IMR-90 (cell line): ENCODE measurements around the gene ESD. TPM values are rescaled to one million over a fixed set of nuclear protein-coding genes. Genes with fewer than 3 reads are reported as not detected.

ENCODE experiments used
- ATAC-seq: fragments of 200-7000 bp; cut with Tn5 transposase; 2 replicates; pipeline ENCODE4 v1.9.1; 2020; ENCODE audit warnings: low read depth, mild to moderate bottlenecking, moderate library complexity
- BruUV-seq: library from RNA; stranded (reverse); fragments of 400-500 nt; replicated peaks from 2 replicates; lab custom pipeline; 2021; lab: Mats Ljungman, UMichigan
- CTCF ChIA-PET: fragments of 300-600 bp; formaldehyde crosslinking; extraction: SDS; loops from one replicate; lab custom pipeline; 2021; ENCODE audit warnings: antibody characterized with exemption; lab: Yijun Ruan, JAX
- POLR2A ChIA-PET: fragments of 300-600 bp; sonication (Branson Sonifier 250); formaldehyde crosslinking; loops from one replicate; lab custom pipeline; 2022; ENCODE audit warnings: antibody characterized with exemption; ENCODE audit not compliant: unreplicated experiment; lab: Charles Lee
- DNase-seq: peaks from one replicate; pipeline ENCODE4 v3.0.0; 2013
- H2AFZ ChIP-seq: replicated peaks from 2 replicates; pipeline ENCODE3; 2013; ENCODE audit warnings: low read length, mild to moderate bottlenecking; ENCODE audit not compliant: poor library complexity
- H2AK5ac ChIP-seq: 2 replicates; pipeline ENCODE4 v1.6.1; 2013; ENCODE audit warnings: low read depth, low read length, inconsistent platforms
- H2AK9ac ChIP-seq: replicated peaks from 2 replicates; pipeline ENCODE3; 2013; ENCODE audit warnings: mild to moderate bottlenecking, low read depth, low read length, moderate library complexity; ENCODE audit not compliant: poor library complexity
- H2BK120ac ChIP-seq: 2 replicates; pipeline ENCODE4 v1.6.1; 2013; ENCODE audit warnings: low read depth, low read length, inconsistent platforms
- H2BK15ac ChIP-seq: 3 replicates; pipeline ENCODE4 v1.6.1; 2013; ENCODE audit warnings: low read depth, low read length, inconsistent platforms
- H2BK20ac ChIP-seq: 2 replicates; pipeline ENCODE4 v1.6.1; 2013; ENCODE audit warnings: low read depth, mild to moderate bottlenecking, inconsistent platforms, low read length, moderate library complexity
- H2BK5ac ChIP-seq: 2 replicates; pipeline ENCODE4 v1.6.1; 2013; ENCODE audit warnings: mild to moderate bottlenecking, low read depth, low read length, inconsistent platforms; ENCODE audit not compliant: poor library complexity, severe bottlenecking
- H3K14ac ChIP-seq: replicated peaks from 2 replicates; pipeline ENCODE4 v1.6.1; 2013; ENCODE audit warnings: low read depth, low read length, inconsistent platforms
- H3K18ac ChIP-seq: 2 replicates; pipeline ENCODE4 v1.6.1; 2013; ENCODE audit warnings: low read depth, low read length, control low read depth
- H3K23ac ChIP-seq: 2 replicates; pipeline ENCODE4 v1.6.1; 2013; ENCODE audit warnings: low read depth, low read length, inconsistent platforms
- H3K27ac ChIP-seq: 2 replicates; pipeline ENCODE4 v1.5.1; 2013; ENCODE audit warnings: mild to moderate bottlenecking, control low read depth, low read length; ENCODE audit not compliant: insufficient read depth
- H3K27me3 ChIP-seq: 2 replicates; pipeline ENCODE4 v1.6.1; 2013; ENCODE audit warnings: low read length; ENCODE audit not compliant: control insufficient read depth, insufficient read depth
- H3K36me3 ChIP-seq: 2 replicates; pipeline ENCODE4 v1.6.1; 2013; ENCODE audit warnings: low read length, mixed read lengths; ENCODE audit not compliant: control insufficient read depth, insufficient read depth
- H3K4ac ChIP-seq: 2 replicates; pipeline ENCODE4 v1.6.1; 2013; ENCODE audit warnings: low read depth, low read length, inconsistent platforms
- H3K4me1 ChIP-seq: 2 replicates; pipeline ENCODE4 v1.6.1; 2013; ENCODE audit warnings: low read length, mixed read lengths; ENCODE audit not compliant: control insufficient read depth, insufficient read depth
- H3K4me2 ChIP-seq: 2 replicates; pipeline ENCODE4 v1.6.1; 2013; ENCODE audit warnings: low read depth, mild to moderate bottlenecking, control low read depth, low read length, moderate library complexity
- H3K4me3 ChIP-seq: 2 replicates; pipeline ENCODE4 v1.5.1; 2013; ENCODE audit warnings: low read depth, mild to moderate bottlenecking, control low read depth, low read length, moderate library complexity; ENCODE audit not compliant: insufficient read depth
- H3K56ac ChIP-seq: 2 replicates; pipeline ENCODE4 v1.6.1; 2013; ENCODE audit warnings: low read length, inconsistent platforms; ENCODE audit not compliant: insufficient read depth; ENCODE audit errors: extremely low read depth
- H3K79me1 ChIP-seq, 2 experiments: 2 replicates each; pipeline ENCODE4 v1.6.1; 2013; ENCODE audit warnings: low read length in 2 of 2, inconsistent platforms in 1 of 2, low read depth in 1 of 2
- H3K9ac ChIP-seq: 2 replicates; pipeline ENCODE4 v1.6.1; 2013; ENCODE audit warnings: low read depth, low read length, control low read depth
- H3K9me1 ChIP-seq: 2 replicates; pipeline ENCODE4 v1.6.1; 2013; ENCODE audit warnings: low read length, inconsistent platforms; ENCODE audit not compliant: insufficient read depth
- H3K9me3 ChIP-seq: 2 replicates; pipeline ENCODE4 v1.6.1; 2013; ENCODE audit warnings: low read length; ENCODE audit not compliant: control insufficient read depth, insufficient read depth
- H4K20me1 ChIP-seq: 2 replicates; pipeline ENCODE4 v1.6.1; 2013; ENCODE audit warnings: low read length, inconsistent platforms; ENCODE audit not compliant: insufficient read depth
- H4K5ac ChIP-seq: 2 replicates; pipeline ENCODE4 v1.6.1; 2013; ENCODE audit warnings: mild to moderate bottlenecking, low read depth, low read length, control low read depth
- H4K8ac ChIP-seq, 2 experiments: 2 replicates each; pipeline ENCODE4 v1.6.1; 2013; ENCODE audit warnings: low read depth in 2 of 2, low read length in 2 of 2, control low read depth in 1 of 2, inconsistent platforms in 1 of 2
- H4K91ac ChIP-seq: 2 replicates; pipeline ENCODE4 v1.6.1; 2013; ENCODE audit warnings: low read depth, low read length, inconsistent platforms; ENCODE audit not compliant: insufficient read depth
- CTCF ChIP-seq: conservative IDR thresholded peaks from 2 replicates; pipeline ENCODE4 v1.5.1; 2012; ENCODE audit warnings: mild to moderate bottlenecking, low read depth, low read length, improper control_type of control experiment
- ELK1 ChIP-seq: fragments of 150-350 bp; IDR thresholded peaks from 2 replicates; pipeline ENCODE4 v1.6.1; 2016; ENCODE audit warnings: low read depth, mild to moderate bottlenecking, low read length, moderate library complexity, borderline replicate concordance
- MAFK ChIP-seq: IDR thresholded peaks from 2 replicates; pipeline ENCODE4 v1.6.1; 2012; ENCODE audit warnings: low read depth, low read length, improper control_type of control experiment
- WGBS, 2 experiments: methylation state at CpG; one replicate each; pipeline versions ENCODE4 v1.1.5 to v1.1.7; 2013; ENCODE audit warnings: missing lambda C conversion rate in 2 of 2; ENCODE audit not compliant: insufficient read length in 1 of 2; ENCODE audit errors: extremely low coverage in 2 of 2; 5-methylcytosine and 5-hydroxymethylcytosine counted together
- dilution Hi-C: fragments of 300-500 bp; cut with HindIII; formaldehyde crosslinking; loops from one replicate; pipeline ENCODE4 v1.14.3; 2018; ENCODE audit warnings: low sequenced_read_pairs; ENCODE audit not compliant: unreplicated experiment
- in situ Hi-C: fragments of 300-500 bp; cut with MboI; formaldehyde crosslinking; loops from 3 replicates; pipeline ENCODE4 v1.14.3; 2019; ENCODE audit warnings: low sequenced_read_pairs, inconsistent platforms, mixed read lengths
- intact Hi-C: fragments of 100-400 bp; cut with micrococcal nuclease; formaldehyde crosslinking; loops from 2 replicates; pipeline ENCODE4 v1.10.0; 2022
- polyA plus RNA-seq, 3 experiments: library from polyadenylated mRNA; depleted of rRNA; stranded (reverse); fragments of >200 nt; gene quantifications; 2 replicates each; pipeline ENCODE4 v1.2.3, GENCODE V29; 2012; ENCODE audit warnings: low replicate concordance in 1 of 3
- total RNA-seq: library from RNA; depleted of rRNA; stranded (reverse); fragments of >200 nt; gene quantifications from 2 replicates; pipeline ENCODE4 v1.2.3, GENCODE V29; 2012

ESD gene
- total and polyA plus RNA-seq, 2 of the 4 experiments (the other 2 are of a cell fraction): 90.4 to 135 TPM

GRCh38 chr13:46839399-46839798 is 42.4 kb upstream of the ESD start:
- dilution Hi-C loops: no loop called here
- H3K4ac ChIP-seq: no peak overlapping the region
- POLR2A ChIA-PET: no interaction called here
- no peak overlapping the region for H3K18ac ChIP-seq
- no peak overlapping the region for H2AFZ ChIP-seq
- no peaks in the 10 kb centered on the region for H3K9me1 ChIP-seq
- peaks cover 13% of the 10 kb centered on the region; the same call in 1 of the 2 replicates for H3K27me3 ChIP-seq
- H4K20me1 ChIP-seq: no peaks in the 10 kb centered on the region
- in situ Hi-C loops: no loop called here
- no peak overlapping the region for H2AK5ac ChIP-seq
- CTCF ChIA-PET: interaction anchor here (1.6 kb wide), 1 partner anchor 8 kb away, joined by 6 read pairs; no protein-coding TSS in a partner anchor
- H3K56ac ChIP-seq: no peak overlapping the region
- H2BK5ac ChIP-seq: no peak overlapping the region
- no TSS peak for BruUV-seq
- WGBS, 2 experiments: no CpG with 5 or more reads among the region's 1 CpG
- no peak overlapping the region for H2BK120ac ChIP-seq
- no peak for DNase-seq
- no peak overlapping the region for H2BK15ac ChIP-seq
- no peak overlapping the region for H2BK20ac ChIP-seq
- H3K4me3 ChIP-seq: no peak overlapping the region
- H4K5ac ChIP-seq: no peak overlapping the region
- H3K27ac ChIP-seq: no peak overlapping the region
- no peaks in the 10 kb centered on the region for H3K4me1 ChIP-seq
- ATAC-seq: no peak
- intact Hi-C loops: no loop called here
- no peak overlapping the region for H3K4me2 ChIP-seq
- TF ChIP-seq CTCF (no peak), MAFK (peak; percentile 33), ELK1 (no peak)
- no peak overlapping the region for H2AK9ac ChIP-seq
- no peaks in the 10 kb centered on the region for H3K79me1 ChIP-seq
- no peak overlapping the region for H3K9ac ChIP-seq
- H4K91ac ChIP-seq: no peak overlapping the region
- H3K9me3 ChIP-seq: no peaks in the 10 kb centered on the region
- H3K36me3 ChIP-seq: no peaks in the 10 kb centered on the region
- H4K8ac ChIP-seq: no peak overlapping the region
- H3K23ac ChIP-seq: no peak overlapping the region
- no peak overlapping the region for H3K14ac ChIP-seq
